ENCODE results near the gene CERS6. TPM values are rescaled to one million over a fixed set of nuclear protein-coding genes. Genes with fewer than 3 reads are reported as not detected.
"Not testable (repeated sequence)": the region's sequence is repeated elsewhere in the genome, so short reads cannot be mapped to it uniquely, and the experiment has no call there.

CERS6 gene
- total and polyA plus RNA-seq, 4 donors: 26.6 to 81.0 (median 41.5) TPM

- no peak for DNase-seq (ENCODE audit: low read depth in 4 of 6, low spot score in 6 of 6)
- H3K36me3 ChIP-seq (ENCODE audit: control insufficient read depth, insufficient read depth, low read length): no peaks in the 10 kb centered on the region
- H3K4me3 ChIP-seq (ENCODE audit: low read depth, low read length): no peak overlapping the region
- H3K27ac ChIP-seq (ENCODE audit: low read depth, low read length): no peak overlapping the region
- H3K27me3 ChIP-seq (ENCODE audit: control insufficient read depth, insufficient read depth, low read length): no peaks in the 10 kb centered on the region
- peaks cover 6% of the 10 kb centered on the region for H3K4me1 ChIP-seq (ENCODE audit: control insufficient read depth, insufficient read depth, low read length)
- H3K9me3 ChIP-seq (ENCODE audit: control insufficient read depth, insufficient read depth, low read length): no peaks in the 10 kb centered on the region
- no CpG with 5 or more reads among the region's 3 CpGs for WGBS (ENCODE audit: insufficient coverage)
These were observed 205.8 kb downstream of the CERS6 start for GRCh38 chr2:168661863-168662256.

- Histone ChIP-seq H3K27ac (ENCODE audit: low read depth, low read length) (no peak overlapping the region), H3K4me3 (ENCODE audit: low read depth, low read length) (no peak overlapping the region), H3K36me3 (ENCODE audit: control insufficient read depth, insufficient read depth, low read length) (no peaks in the 10 kb centered on the region), H3K4me1 (ENCODE audit: control insufficient read depth, insufficient read depth, low read length) (peaks cover 6% of the 10 kb centered on the region), H3K27me3 (ENCODE audit: control insufficient read depth, insufficient read depth, low read length) (no peaks in the 10 kb centered on the region), H3K9me3 (ENCODE audit: control insufficient read depth, insufficient read depth, low read length) (no peaks in the 10 kb centered on the region)
- DNase-seq (ENCODE audit: low read depth in 4 of 6, low spot score in 6 of 6): no peak
- no CpG with 5 or more reads among the region's 7 CpGs for WGBS (ENCODE audit: insufficient coverage)
These were observed 206.7 kb downstream of the CERS6 start for GRCh38 chr2:168662651-168663208.

GRCh38 chr2:168663993-168664392 lies 207.9 kb downstream of the CERS6 start:
- no peak for DNase-seq (ENCODE audit: low read depth in 4 of 6, low spot score in 6 of 6)
- H3K36me3 ChIP-seq (ENCODE audit: control insufficient read depth, insufficient read depth, low read length): no peaks in the 10 kb centered on the region
- H3K4me3 ChIP-seq (ENCODE audit: low read depth, low read length): no peak overlapping the region
- H3K4me1 ChIP-seq (ENCODE audit: control insufficient read depth, insufficient read depth, low read length): peaks cover 6% of the 10 kb centered on the region
- H3K27ac ChIP-seq (ENCODE audit: low read depth, low read length): no peak overlapping the region
- no CpG with 5 or more reads among the region's 3 CpGs for WGBS (ENCODE audit: insufficient coverage)
- H3K27me3 ChIP-seq (ENCODE audit: control insufficient read depth, insufficient read depth, low read length): no peaks in the 10 kb centered on the region
- no peaks in the 10 kb centered on the region for H3K9me3 ChIP-seq (ENCODE audit: control insufficient read depth, insufficient read depth, low read length)

- DNase-seq (ENCODE audit: low read depth in 4 of 6, low spot score in 6 of 6); H3K27ac ChIP-seq (ENCODE audit: low read depth, low read length); H3K9me3 ChIP-seq (ENCODE audit: control insufficient read depth, insufficient read depth, low read length); H3K36me3 ChIP-seq (ENCODE audit: control insufficient read depth, insufficient read depth, low read length); H3K4me3 ChIP-seq (ENCODE audit: low read depth, low read length); H3K27me3 ChIP-seq (ENCODE audit: control insufficient read depth, insufficient read depth, low read length); H3K4me1 ChIP-seq (ENCODE audit: control insufficient read depth, insufficient read depth, low read length): not testable (repeated sequence)
- 100% methylated on average over 2 of the region's 3 CpGs for WGBS (ENCODE audit: insufficient coverage)
These were observed 208.6 kb downstream of the CERS6 start for GRCh38 chr2:168664715-168665114.

- DNase-seq (ENCODE audit: low read depth in 4 of 6, low spot score in 6 of 6): no peak
- no peaks in the 10 kb centered on the region for H3K36me3 ChIP-seq (ENCODE audit: control insufficient read depth, insufficient read depth, low read length)
These were observed 210.3 kb downstream of the CERS6 start for GRCh38 chr2:168666339-168666738.

GRCh38 chr2:168667156-168667555 lies 211.1 kb downstream of the CERS6 start:
- Histone ChIP-seq H3K9me3 (ENCODE audit: control insufficient read depth, insufficient read depth, low read length) (no peaks in the 10 kb centered on the region), H3K36me3 (ENCODE audit: control insufficient read depth, insufficient read depth, low read length) (no peaks in the 10 kb centered on the region), H3K4me3 (ENCODE audit: low read depth, low read length) (no peak overlapping the region), H3K27me3 (ENCODE audit: control insufficient read depth, insufficient read depth, low read length) (no peaks in the 10 kb centered on the region), H3K27ac (ENCODE audit: low read depth, low read length) (no peak overlapping the region), H3K4me1 (ENCODE audit: control insufficient read depth, insufficient read depth, low read length) (peaks cover 4% of the 10 kb centered on the region)
- WGBS (ENCODE audit: insufficient coverage): 83% methylated on average over 1 of the region's 3 CpGs
- no peak for DNase-seq (ENCODE audit: low read depth in 4 of 6, low spot score in 6 of 6)

More at GRCh38 chr2:168666339-168666738, 210.3 kb downstream of the CERS6 start:
- Histone ChIP-seq H3K27me3 (ENCODE audit: control insufficient read depth, insufficient read depth, low read length) (no peaks in the 10 kb centered on the region), H3K9me3 (ENCODE audit: control insufficient read depth, insufficient read depth, low read length) (no peaks in the 10 kb centered on the region), H3K27ac (ENCODE audit: low read depth, low read length) (no peak overlapping the region), H3K4me3 (ENCODE audit: low read depth, low read length) (no peak overlapping the region), H3K4me1 (ENCODE audit: control insufficient read depth, insufficient read depth, low read length) (peaks cover 6% of the 10 kb centered on the region)
- no CpG with 5 or more reads among the region's 1 CpG for WGBS (ENCODE audit: insufficient coverage)

- Histone ChIP-seq H3K27me3 (ENCODE audit: control insufficient read depth, insufficient read depth, low read length) (no peaks in the 10 kb centered on the region), H3K36me3 (ENCODE audit: control insufficient read depth, insufficient read depth, low read length) (no peaks in the 10 kb centered on the region), H3K4me3 (ENCODE audit: low read depth, low read length) (no peak overlapping the region), H3K4me1 (ENCODE audit: control insufficient read depth, insufficient read depth, low read length) (no peaks in the 10 kb centered on the region), H3K9me3 (ENCODE audit: control insufficient read depth, insufficient read depth, low read length) (no peaks in the 10 kb centered on the region), H3K27ac (ENCODE audit: low read depth, low read length) (no peak overlapping the region)
- no peak for DNase-seq (ENCODE audit: low read depth in 4 of 6, low spot score in 6 of 6)
These were observed 213.1 kb downstream of the CERS6 start for GRCh38 chr2:168669151-168669550.

- no peak for DNase-seq (ENCODE audit: low read depth in 4 of 6, low spot score in 6 of 6)
These were observed 214.4 kb downstream of the CERS6 start for GRCh38 chr2:168670478-168670877.

GRCh38 chr2:168671932-168672331 lies 215.9 kb downstream of the CERS6 start:
- no peak for DNase-seq (ENCODE audit: low read depth in 4 of 6, low spot score in 6 of 6)
- WGBS (ENCODE audit: insufficient coverage): 60% methylated on average over 1 of the region's 2 CpGs
- Histone ChIP-seq H3K4me1 (ENCODE audit: control insufficient read depth, insufficient read depth, low read length) (no peaks in the 10 kb centered on the region), H3K27me3 (ENCODE audit: control insufficient read depth, insufficient read depth, low read length) (no peaks in the 10 kb centered on the region), H3K36me3 (ENCODE audit: control insufficient read depth, insufficient read depth, low read length) (no peaks in the 10 kb centered on the region), H3K27ac (ENCODE audit: low read depth, low read length) (no peak overlapping the region), H3K4me3 (ENCODE audit: low read depth, low read length) (no peak overlapping the region), H3K9me3 (ENCODE audit: control insufficient read depth, insufficient read depth, low read length) (no peaks in the 10 kb centered on the region)

More at GRCh38 chr2:168670478-168670877, 214.4 kb downstream of the CERS6 start:
- Histone ChIP-seq H3K36me3 (ENCODE audit: control insufficient read depth, insufficient read depth, low read length) (no peaks in the 10 kb centered on the region), H3K4me1 (ENCODE audit: control insufficient read depth, insufficient read depth, low read length) (no peaks in the 10 kb centered on the region), H3K27me3 (ENCODE audit: control insufficient read depth, insufficient read depth, low read length) (no peaks in the 10 kb centered on the region), H3K27ac (ENCODE audit: low read depth, low read length) (no peak overlapping the region), H3K4me3 (ENCODE audit: low read depth, low read length) (no peak overlapping the region), H3K9me3 (ENCODE audit: control insufficient read depth, insufficient read depth, low read length) (no peaks in the 10 kb centered on the region)
- WGBS (ENCODE audit: insufficient coverage): no CpG with 5 or more reads among the region's 1 CpG

GRCh38 chr2:168673265-168674189 lies 217.5 kb downstream of the CERS6 start:
- Histone ChIP-seq H3K4me1 (ENCODE audit: control insufficient read depth, insufficient read depth, low read length) (no peaks in the 10 kb centered on the region), H3K9me3 (ENCODE audit: control insufficient read depth, insufficient read depth, low read length) (no peaks in the 10 kb centered on the region), H3K36me3 (ENCODE audit: control insufficient read depth, insufficient read depth, low read length) (no peaks in the 10 kb centered on the region), H3K27ac (ENCODE audit: low read depth, low read length) (no peak overlapping the region), H3K4me3 (ENCODE audit: low read depth, low read length) (no peak overlapping the region), H3K27me3 (ENCODE audit: control insufficient read depth, insufficient read depth, low read length) (no peaks in the 10 kb centered on the region)
- DNase-seq (ENCODE audit: low read depth in 4 of 6, low spot score in 6 of 6): peak in 2 of 6 donors; percentile 35 to 49
- WGBS (ENCODE audit: insufficient coverage): 89% methylated on average over 3 of the region's 10 CpGs

Data from spinal cord (tissue), 10 donors.